SHP77 treated with DMSO at 0.1 percent for 48 hours (cell line): ENCODE measurements around the gene TNFRSF18.
"Not testable (repeated sequence)": the region's sequence is repeated elsewhere in the genome, so short reads cannot be mapped to it uniquely, and the experiment has no call there.

Source experiments
- DNase-seq: peaks from one replicate; lab custom pipeline; 2025; lab: John Stamatoyannopoulos, UW

Gene TNFRSF18

GRCh38 chr1:1197551-1198422 lies 8.6 kb downstream of the TNFRSF18 start:
- no peak for DNase-seq

- no peak for DNase-seq
These were observed 9.2 kb downstream of the TNFRSF18 start for GRCh38 chr1:1197188-1197500.

GRCh38 chr1:1196431-1197187 lies 9.8 kb downstream of the TNFRSF18 start:
- DNase-seq: no peak

GRCh38 chr1:1195726-1196125 lies 10.7 kb downstream of the TNFRSF18 start:
- not testable (repeated sequence) for DNase-seq

GRCh38 chr1:1194723-1195122 lies 11.7 kb downstream of the TNFRSF18 start:
- no peak for DNase-seq

- no peak for DNase-seq
These were observed 14.7 kb downstream of the TNFRSF18 start for GRCh38 chr1:1191734-1192133.

GRCh38 chr1:1189111-1189510 lies 17.3 kb downstream of the TNFRSF18 start:
- no peak for DNase-seq

- no peak for DNase-seq
These were observed 18.5 kb downstream of the TNFRSF18 start for GRCh38 chr1:1187938-1188337.

- DNase-seq: no peak
These were observed 21.2 kb downstream of the TNFRSF18 start for GRCh38 chr1:1185101-1185765.

- no peak for DNase-seq
These were observed 22.3 kb downstream of the TNFRSF18 start for GRCh38 chr1:1183833-1184775.

GRCh38 chr1:1183221-1183747 lies 23.1 kb downstream of the TNFRSF18 start:
- no peak for DNase-seq

- no peak for DNase-seq
These were observed 23.7 kb downstream of the TNFRSF18 start for GRCh38 chr1:1182491-1183220.

GRCh38 chr1:1181938-1182410 lies 24.4 kb downstream of the TNFRSF18 start:
- DNase-seq: no peak

- no peak for DNase-seq
These were observed 25.1 kb downstream of the TNFRSF18 start for GRCh38 chr1:1181129-1181937.

GRCh38 chr1:1179983-1180861 lies 26.2 kb downstream of the TNFRSF18 start:
- DNase-seq: no peak

GRCh38 chr1:1179346-1179982 lies 26.9 kb downstream of the TNFRSF18 start:
- DNase-seq: no peak

GRCh38 chr1:1178794-1179331 lies 27.5 kb downstream of the TNFRSF18 start:
- DNase-seq: no peak
